Endothelial cell of umbilical vein (primary cell): ENCODE measurements around the gene PIK3R2. TPM values are rescaled to one million over a fixed set of nuclear protein-coding genes. Genes with fewer than 3 reads are reported as not detected.

Experiments
- BruUV-seq: library from RNA; stranded (reverse); fragments of 400-500 nt; replicated peaks from 2 replicates; lab custom pipeline; 2021; lab: Mats Ljungman, UMichigan
- CTCF ChIA-PET: fragments of 300-600, 350-600 bp; sonication (Branson Sonifier 250); formaldehyde crosslinking; loops from one replicate; lab custom pipeline; 2021; ENCODE audit warnings: antibody characterized with exemption, inconsistent platforms; lab: Charles Lee
- POLR2A ChIA-PET: fragments of 300-600, 350-600 bp; sonication (Branson Sonifier 250); formaldehyde crosslinking; loops from one replicate; lab custom pipeline; 2021; ENCODE audit warnings: antibody characterized with exemption, inconsistent platforms; lab: Charles Lee
- DNase-seq: peaks from one replicate; pipeline ENCODE4 v3.0.0-alpha.2; 2011; ENCODE audit warnings: low read depth, low spot score
- FAIRE-seq: peaks from 2 replicates; lab custom pipeline; 2011; peaks lifted over from hg19 to GRCh38; lab: Jason Lieb, UNC
- H2AFZ ChIP-seq: 2 replicates; pipeline ENCODE4 v1.6.0; 2012; ENCODE audit warnings: low read depth, low read length, control low read depth, inconsistent platforms
- H3K27ac ChIP-seq: 2 replicates; pipeline ENCODE4 v1.5.1; 2011; ENCODE audit warnings: low read depth, mild to moderate bottlenecking, control low read depth, low read length, moderate library complexity; ENCODE audit not compliant: insufficient read depth
- H3K27me3 ChIP-seq, 2 experiments: 2 replicates each; pipeline versions ENCODE4 v1.6.0 to v1.6.1; 2011; ENCODE audit warnings: low read length in 2 of 2, mixed read lengths in 1 of 2; ENCODE audit not compliant: control insufficient read depth in 2 of 2, insufficient read depth in 2 of 2
- H3K36me3 ChIP-seq, 2 experiments: 2 replicates in 1 of 2; 3 replicates in 1 of 2; pipeline ENCODE4 v1.5.1; 2011; ENCODE audit warnings: low read length in 2 of 2, mild to moderate bottlenecking in 1 of 2, moderate library complexity in 1 of 2; ENCODE audit not compliant: control insufficient read depth in 2 of 2, insufficient read depth in 2 of 2; ENCODE audit errors: extremely low read depth in 1 of 2
- H3K4me1 ChIP-seq: 3 replicates; pipeline ENCODE4 v1.5.1; 2011; ENCODE audit warnings: mild to moderate bottlenecking, low read length; ENCODE audit not compliant: control insufficient read depth, insufficient read depth; ENCODE audit errors: extremely low read depth
- H3K4me2 ChIP-seq: 2 replicates; pipeline ENCODE4 v1.6.1; 2011; ENCODE audit warnings: low read length, control low read depth, mixed read lengths; ENCODE audit not compliant: insufficient read depth
- H3K4me3 ChIP-seq, 3 experiments: fragments of 200-600 bp in 1 of 3; sonication (generic), shearing (Covaris generic) in 1 of 3; replicated peaks in 1 of 3; 2 replicates each; pipeline ENCODE4 v1.5.1; 2011 to 2016; ENCODE audit warnings: control low read depth in 3 of 3, low read length in 3 of 3, mild to moderate bottlenecking in 2 of 3, inconsistent platforms in 1 of 3, low read depth in 1 of 3, moderate library complexity in 1 of 3; ENCODE audit not compliant: insufficient read depth in 1 of 3
- H3K79me2 ChIP-seq: 2 replicates; pipeline ENCODE4 v1.6.0; 2012; ENCODE audit warnings: low read length, inconsistent platforms; ENCODE audit not compliant: control insufficient read depth, insufficient read depth
- H3K9ac ChIP-seq: replicated peaks from 2 replicates; pipeline ENCODE3; 2011; ENCODE audit warnings: low read length, control low read depth; ENCODE audit not compliant: insufficient read depth; ENCODE audit errors: extremely low read depth
- H3K9me1 ChIP-seq: replicated peaks from 3 replicates; pipeline ENCODE4 v1.6.0; 2011; ENCODE audit warnings: mild to moderate bottlenecking, low read length; ENCODE audit not compliant: control insufficient read depth, insufficient read depth; ENCODE audit errors: extremely low read depth
- H3K9me3 ChIP-seq: replicated peaks from 2 replicates; pipeline ENCODE4 v1.5.1; 2012; ENCODE audit warnings: low read length, inconsistent platforms; ENCODE audit not compliant: control insufficient read depth, insufficient read depth
- H4K20me1 ChIP-seq: replicated peaks from 2 replicates; pipeline ENCODE3; 2011; ENCODE audit warnings: mild to moderate bottlenecking, low read length; ENCODE audit not compliant: control insufficient read depth, insufficient read depth; ENCODE audit errors: extremely low read depth
- EZH2 ChIP-seq: IDR thresholded peaks from 2 replicates; pipeline ENCODE4 v1.6.1; 2012; ENCODE audit warnings: borderline replicate concordance, low read depth, mild to moderate bottlenecking, moderate library complexity, low read length, inconsistent platforms; ENCODE audit not compliant: severe bottlenecking
- FOS ChIP-seq: IDR thresholded peaks from 2 replicates; pipeline ENCODE4 v1.6.1; 2011; ENCODE audit warnings: mild to moderate bottlenecking, low read length, moderate library complexity, borderline replicate concordance; ENCODE audit not compliant: insufficient read depth
- GATA2 ChIP-seq: IDR thresholded peaks from 2 replicates; pipeline ENCODE4 v1.7.0; 2011; ENCODE audit warnings: low read depth, mild to moderate bottlenecking, moderate library complexity, mixed read lengths, low read length; ENCODE audit not compliant: insufficient read length, insufficient read depth
- JUN ChIP-seq: IDR thresholded peaks from 2 replicates; pipeline ENCODE4 v1.6.1; 2011; ENCODE audit warnings: borderline replicate concordance, low read depth; ENCODE audit not compliant: insufficient read length, insufficient read depth
- MYC ChIP-seq: IDR thresholded peaks from one replicate; pipeline ENCODE4 v1.6.1; 2011; ENCODE audit warnings: mild to moderate bottlenecking, low read depth, low read length
- POLR2A ChIP-seq: IDR thresholded peaks from 2 replicates; pipeline ENCODE4 v1.6.1; 2012; ENCODE audit warnings: low read depth, mild to moderate bottlenecking, control low read depth, low read length
- POLR2AphosphoS5 ChIP-seq: IDR thresholded peaks from 2 replicates; pipeline ENCODE4 v1.6.1; 2012; ENCODE audit warnings: low read depth, mild to moderate bottlenecking, control low read depth, low read length, moderate library complexity; ENCODE audit not compliant: insufficient read depth
- dilution Hi-C: fragments of 300-500 bp; cut with MboI; formaldehyde crosslinking; loops from one replicate; pipeline ENCODE4 v1.15.0; 2019; ENCODE audit warnings: low sequenced_read_pairs; ENCODE audit not compliant: extremely low pct_ligation_motif_present
- intact Hi-C: fragments of 100-400 bp; cut with micrococcal nuclease; formaldehyde crosslinking; loops from one replicate; pipeline ENCODE4 v1.10.0; 2022
- polyA plus RNA-seq, 4 experiments: library from polyadenylated mRNA; depleted of rRNA in 3 of 4; stranded (reverse) in 3 of 4; unstranded in 1 of 4; fragments of >200 nt; gene quantifications; 2 replicates each; pipeline versions ENCODE4 v1.2.1 to v1.2.3, GENCODE V29; 2011 to 2012; ENCODE audit warnings: missing spikeins in 1 of 4
- total RNA-seq: library from RNA; stranded (reverse); gene quantifications from 2 replicates; pipeline ENCODE4 v1.2.3, GENCODE V29; 2021
- TF ChIP-seq, protein P1 (sequence below): IDR thresholded peaks from 2 replicates; pipeline ENCODE4 v1.6.1; 2011; ENCODE audit not compliant: insufficient read depth, insufficient read length
- TF ChIP-seq, protein P2 (sequence below), 2 donors: IDR thresholded peaks; 1 replicate in 1 of 2; 2 replicates in 1 of 2; pipeline ENCODE4 v1.5.1; 2011; ENCODE audit warnings: low read length in 2 of 2, mild to moderate bottlenecking in 2 of 2, moderate library complexity in 2 of 2, control low read depth in 1 of 2, inconsistent platforms in 1 of 2, low read depth in 1 of 2; ENCODE audit not compliant: insufficient read depth in 1 of 2; ENCODE audit errors: extremely low read depth in 1 of 2

PIK3R2 gene
- total and polyA plus RNA-seq, 2 donors (not counting 3 experiments of a cell fraction or from before 2014, with no cell fraction given) = 8.1 to 15.2 TPM

DNA sequence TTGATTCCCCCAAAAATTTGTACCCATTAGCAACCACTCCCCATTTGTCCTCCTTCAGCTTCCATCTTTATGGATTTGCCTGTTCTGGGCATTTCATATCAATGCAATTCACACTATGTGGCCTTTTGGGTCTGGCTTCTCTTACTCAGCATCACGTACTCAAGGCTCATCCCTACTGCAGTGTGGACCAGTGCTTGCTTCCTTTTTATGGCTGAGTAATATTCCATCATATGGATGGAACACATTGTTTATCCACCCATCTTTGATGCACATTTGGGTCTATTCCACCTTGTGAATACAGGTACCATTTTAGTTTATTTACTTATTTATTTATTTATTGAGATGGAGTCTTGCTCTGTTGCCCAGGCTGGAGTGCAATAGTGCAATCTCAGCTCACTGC is 12.5 kb upstream of the PIK3R2 start:
- CTCF ChIA-PET = interaction anchor here (2.1 to 4.1 kb wide), 2 partner anchors 12 to 27 kb away, joined by 5 to 17 read pairs; no protein-coding TSS in a partner anchor
- H3K4me3 ChIP-seq = no peak overlapping the region
- dilution Hi-C loops = no loop called here

More for the DNA sequence above, 12.5 kb upstream of the PIK3R2 start:
- DNase-seq (no peak), FAIRE-seq (no peak)
- Histone ChIP-seq H3K9me1 (no peaks in the 10 kb centered on the region), H3K4me2 (no peak overlapping the region), H3K27me3 (no peaks in the 10 kb centered on the region), H3K9ac (no peak overlapping the region), H2AFZ (no peak overlapping the region), H3K4me1 (no peaks in the 10 kb centered on the region), H3K36me3 (no peaks in the 10 kb centered on the region), H4K20me1 (no peaks in the 10 kb centered on the region), H3K27ac (no peak overlapping the region), H3K79me2 (no peaks in the 10 kb centered on the region), H3K9me3 (no peaks in the 10 kb centered on the region)
- TF ChIP-seq POLR2A = no peak
- TF ChIP-seq FOS = no peak
- no peak for TF ChIP-seq POLR2AphosphoS5
- TF ChIP-seq MYC = no peak
- TF ChIP-seq, protein P1, sequence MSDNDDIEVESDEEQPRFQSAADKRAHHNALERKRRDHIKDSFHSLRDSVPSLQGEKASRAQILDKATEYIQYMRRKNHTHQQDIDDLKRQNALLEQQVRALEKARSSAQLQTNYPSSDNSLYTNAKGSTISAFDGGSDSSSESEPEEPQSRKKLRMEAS = no peak
- TF ChIP-seq, protein P2, sequence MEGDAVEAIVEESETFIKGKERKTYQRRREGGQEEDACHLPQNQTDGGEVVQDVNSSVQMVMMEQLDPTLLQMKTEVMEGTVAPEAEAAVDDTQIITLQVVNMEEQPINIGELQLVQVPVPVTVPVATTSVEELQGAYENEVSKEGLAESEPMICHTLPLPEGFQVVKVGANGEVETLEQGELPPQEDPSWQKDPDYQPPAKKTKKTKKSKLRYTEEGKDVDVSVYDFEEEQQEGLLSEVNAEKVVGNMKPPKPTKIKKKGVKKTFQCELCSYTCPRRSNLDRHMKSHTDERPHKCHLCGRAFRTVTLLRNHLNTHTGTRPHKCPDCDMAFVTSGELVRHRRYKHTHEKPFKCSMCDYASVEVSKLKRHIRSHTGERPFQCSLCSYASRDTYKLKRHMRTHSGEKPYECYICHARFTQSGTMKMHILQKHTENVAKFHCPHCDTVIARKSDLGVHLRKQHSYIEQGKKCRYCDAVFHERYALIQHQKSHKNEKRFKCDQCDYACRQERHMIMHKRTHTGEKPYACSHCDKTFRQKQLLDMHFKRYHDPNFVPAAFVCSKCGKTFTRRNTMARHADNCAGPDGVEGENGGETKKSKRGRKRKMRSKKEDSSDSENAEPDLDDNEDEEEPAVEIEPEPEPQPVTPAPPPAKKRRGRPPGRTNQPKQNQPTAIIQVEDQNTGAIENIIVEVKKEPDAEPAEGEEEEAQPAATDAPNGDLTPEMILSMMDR (IDR thresholded peaks at IDR 0.05; ENCODE audit: extremely low read depth in 1 of 2, insufficient read depth in 1 of 2, low read depth in 1 of 2, low read length in 2 of 2) = no peak
- TF ChIP-seq EZH2 = no peak
- no peak for TF ChIP-seq JUN
- no peak for TF ChIP-seq GATA2
- intact Hi-C loops = no loop called here
- no TSS peak for BruUV-seq
- POLR2A ChIA-PET = no interaction called here
